ENCODE data around the gene SYNDIG1.

SYNDIG1 gene

DNA sequence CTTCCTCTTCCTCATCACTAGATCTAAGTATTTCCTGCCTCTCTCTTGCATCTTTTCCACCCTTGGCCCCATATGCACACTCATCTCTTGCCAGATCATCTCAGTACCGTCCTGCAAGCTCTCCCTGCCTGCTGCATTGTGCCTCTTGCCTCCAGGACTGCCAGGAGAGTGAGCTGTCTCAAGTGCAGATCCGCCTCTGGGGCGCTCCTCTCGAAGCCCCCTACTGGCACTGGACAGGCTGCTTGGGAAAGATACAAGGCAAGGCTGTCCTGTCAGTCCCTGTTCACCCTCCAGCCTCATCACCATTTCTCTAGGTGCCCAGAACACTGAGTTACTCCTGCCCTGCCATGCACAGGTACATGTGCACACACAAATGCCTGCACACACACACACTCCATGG lies 10.2 kb downstream of the SYNDIG1 start:
- DNase-seq (ENCODE audit: insufficient read length, low spot score) (no peak), FAIRE-seq (no peak)
- TF ChIP-seq, protein P1, sequence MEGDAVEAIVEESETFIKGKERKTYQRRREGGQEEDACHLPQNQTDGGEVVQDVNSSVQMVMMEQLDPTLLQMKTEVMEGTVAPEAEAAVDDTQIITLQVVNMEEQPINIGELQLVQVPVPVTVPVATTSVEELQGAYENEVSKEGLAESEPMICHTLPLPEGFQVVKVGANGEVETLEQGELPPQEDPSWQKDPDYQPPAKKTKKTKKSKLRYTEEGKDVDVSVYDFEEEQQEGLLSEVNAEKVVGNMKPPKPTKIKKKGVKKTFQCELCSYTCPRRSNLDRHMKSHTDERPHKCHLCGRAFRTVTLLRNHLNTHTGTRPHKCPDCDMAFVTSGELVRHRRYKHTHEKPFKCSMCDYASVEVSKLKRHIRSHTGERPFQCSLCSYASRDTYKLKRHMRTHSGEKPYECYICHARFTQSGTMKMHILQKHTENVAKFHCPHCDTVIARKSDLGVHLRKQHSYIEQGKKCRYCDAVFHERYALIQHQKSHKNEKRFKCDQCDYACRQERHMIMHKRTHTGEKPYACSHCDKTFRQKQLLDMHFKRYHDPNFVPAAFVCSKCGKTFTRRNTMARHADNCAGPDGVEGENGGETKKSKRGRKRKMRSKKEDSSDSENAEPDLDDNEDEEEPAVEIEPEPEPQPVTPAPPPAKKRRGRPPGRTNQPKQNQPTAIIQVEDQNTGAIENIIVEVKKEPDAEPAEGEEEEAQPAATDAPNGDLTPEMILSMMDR (IDR thresholded peaks at IDR 0.05; ENCODE audit: insufficient read depth, missing control alignments) = no peak

DNA sequence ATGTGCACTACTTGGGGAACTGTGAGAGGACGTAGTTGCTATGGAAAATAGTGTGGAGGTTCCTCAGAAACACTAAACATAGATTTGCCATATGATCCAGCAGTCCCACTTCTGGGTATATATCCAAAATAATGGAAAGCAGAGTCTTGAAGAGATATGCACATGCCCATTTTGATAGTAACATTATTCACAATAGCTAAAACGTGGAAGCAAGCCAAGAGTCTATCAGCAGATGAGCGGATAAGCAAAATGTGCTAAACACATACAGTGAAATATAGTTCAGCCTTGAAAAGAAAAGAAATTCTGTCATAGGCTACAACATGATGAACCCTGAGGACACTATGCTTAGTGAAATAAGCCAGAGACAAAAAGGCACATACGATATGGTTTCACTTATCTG lies 11.1 kb downstream of the SYNDIG1 start:
- TF ChIP-seq, protein P1 (IDR thresholded peaks at IDR 0.05; ENCODE audit: insufficient read depth, missing control alignments) = no peak
- no peak for FAIRE-seq

DNA sequence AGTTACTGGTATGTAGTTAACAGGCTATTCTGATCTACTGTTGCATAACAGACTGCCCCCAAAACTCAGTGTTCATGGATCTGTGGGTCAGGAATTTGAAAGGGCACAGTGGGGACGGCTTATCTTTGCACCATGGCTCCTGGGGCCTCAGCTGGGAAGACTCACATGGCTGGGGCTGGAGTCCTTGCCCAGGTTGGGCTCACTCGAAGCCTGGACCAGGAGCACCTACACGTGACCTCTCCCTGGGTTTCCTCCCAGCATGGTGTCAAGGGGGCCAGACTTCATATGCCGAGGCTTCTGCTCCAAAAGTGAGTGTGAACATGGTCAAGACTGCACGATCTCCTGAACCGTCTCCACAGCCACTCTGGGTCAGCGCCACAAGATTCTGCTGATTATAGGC lies 11.7 kb downstream of the SYNDIG1 start:
- TF ChIP-seq, protein P1 (IDR thresholded peaks at IDR 0.05; ENCODE audit: insufficient read depth, missing control alignments) = no peak
- FAIRE-seq = no peak

More for the DNA sequence above, 11.1 kb downstream of the SYNDIG1 start:
- no peak for DNase-seq (ENCODE audit: insufficient read length, low spot score)

DNA sequence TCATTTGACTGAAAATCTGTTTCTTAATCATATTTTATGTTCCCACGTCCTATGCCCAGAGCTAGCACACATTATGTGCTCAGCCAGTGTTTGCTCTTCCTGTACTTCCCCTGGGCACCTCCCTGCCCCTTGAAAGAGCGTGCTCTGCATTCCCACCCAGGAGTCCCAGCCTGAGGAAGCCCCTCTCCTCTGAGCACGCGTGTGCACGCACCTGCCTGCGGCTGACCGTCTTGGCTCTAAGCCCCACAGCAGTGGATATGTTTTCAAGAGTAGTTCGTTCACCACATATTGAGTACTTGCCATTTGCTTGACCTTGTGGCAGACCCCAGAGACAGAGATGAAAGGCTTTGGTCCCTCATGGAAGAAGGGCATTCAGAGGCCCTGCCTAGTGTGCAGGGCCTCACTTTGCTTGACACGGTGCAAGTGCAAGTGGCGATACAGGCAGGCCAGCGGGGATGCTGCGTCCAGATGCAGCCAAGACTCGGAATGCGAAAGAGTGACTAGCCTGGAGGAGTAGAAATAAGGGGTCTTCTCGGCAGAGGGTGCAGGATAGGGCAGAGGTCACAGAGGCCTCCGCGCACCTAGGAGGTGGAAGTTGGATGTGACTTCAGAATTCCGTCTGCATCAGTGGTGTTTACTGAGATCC lies 14.1 kb downstream of the SYNDIG1 start:
- DNase-seq (ENCODE audit: insufficient read length, low spot score) = no peak
- FAIRE-seq = no peak

More for the DNA sequence above, 11.7 kb downstream of the SYNDIG1 start:
- no peak for DNase-seq (ENCODE audit: insufficient read length, low spot score)

DNA sequence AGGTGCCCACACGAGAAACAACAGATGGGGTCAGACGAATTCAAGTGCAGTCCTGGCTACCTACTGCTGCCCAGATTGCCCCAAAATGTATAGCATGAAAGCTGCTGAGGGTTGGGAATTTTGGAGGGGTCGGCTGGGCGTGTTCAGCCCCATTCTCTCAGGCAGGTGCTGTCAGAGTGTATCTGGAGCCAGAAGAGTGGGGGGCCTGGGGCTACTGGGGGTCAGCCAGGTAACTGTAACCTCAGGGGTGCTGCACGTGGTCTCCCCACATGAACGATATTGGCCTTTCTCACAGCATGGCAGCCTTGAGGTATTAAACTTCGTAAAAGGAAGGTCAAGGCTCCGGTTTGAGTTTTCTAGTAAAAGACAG lies 14.6 kb downstream of the SYNDIG1 start:
- DNase-seq (ENCODE audit: insufficient read length, low spot score) = no peak
- TF ChIP-seq, protein P1 (IDR thresholded peaks at IDR 0.05; ENCODE audit: insufficient read depth, missing control alignments) = no peak
- FAIRE-seq = no peak

More for the DNA sequence above, 14.1 kb downstream of the SYNDIG1 start:
- TF ChIP-seq, protein P1 (IDR thresholded peaks at IDR 0.05; ENCODE audit: insufficient read depth, missing control alignments) = no peak

DNA sequence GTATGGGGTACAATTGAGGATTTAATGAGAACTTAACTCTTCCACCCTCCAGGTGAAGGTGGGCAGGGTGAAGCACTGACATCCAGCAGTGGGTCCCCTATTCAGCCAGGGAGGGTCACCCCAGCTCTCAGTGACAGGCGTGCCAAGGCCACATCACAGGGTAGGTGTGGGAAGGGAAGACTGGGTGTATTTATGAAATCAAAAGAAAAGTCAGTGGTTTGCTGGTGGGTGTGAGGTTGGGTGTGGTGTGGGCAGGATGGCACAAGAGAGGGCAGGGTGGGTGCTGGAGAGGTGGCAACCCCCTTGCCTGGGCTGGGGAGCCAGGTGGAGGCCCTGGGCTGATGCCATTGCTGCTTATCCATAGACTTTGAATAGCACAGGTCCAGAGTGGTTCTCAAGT lies 16.6 kb downstream of the SYNDIG1 start:
- FAIRE-seq = no peak
- no peak for DNase-seq (ENCODE audit: insufficient read length, low spot score)
- TF ChIP-seq, protein P1 (IDR thresholded peaks at IDR 0.05; ENCODE audit: insufficient read depth, missing control alignments) = no peak

DNA sequence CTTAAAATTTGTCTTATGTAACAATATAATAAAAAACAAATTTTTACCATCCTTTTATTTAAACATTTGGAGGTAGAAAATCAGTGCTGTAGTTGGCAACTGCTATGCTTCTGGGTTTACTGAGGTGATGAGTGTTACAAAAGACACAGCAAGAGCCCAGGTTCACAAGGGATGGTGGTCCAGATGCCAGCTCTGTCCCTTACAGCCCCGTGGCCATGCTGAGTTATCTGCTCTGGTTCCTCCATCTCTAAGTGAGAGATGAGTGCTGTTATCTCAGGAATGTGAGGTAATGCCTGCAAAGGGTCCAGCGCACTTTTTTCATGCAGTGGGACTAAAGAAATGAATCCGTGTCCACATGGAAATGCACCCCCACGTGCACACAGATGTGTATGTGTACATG lies 17.8 kb downstream of the SYNDIG1 start:
- TF ChIP-seq, protein P1 (IDR thresholded peaks at IDR 0.05; ENCODE audit: insufficient read depth, missing control alignments) = no peak
- FAIRE-seq (no peak), DNase-seq (ENCODE audit: insufficient read length, low spot score) (no peak)

Data from D721Med (cell line).